K562 (cell line): ENCODE results near the gene CDKN2AIP. TPM values are rescaled to one million over a fixed set of nuclear protein-coding genes. Genes with fewer than 3 reads are reported as not detected.
A peak's percentile ranks its signal among the peaks of the same experiment; 100 is the strongest.

Experiments
- ASH1L ChIP-seq: fragments of 450-650 bp; IDR thresholded peaks from 2 replicates; pipeline ENCODE4 v1.6.1; 2018; ENCODE audit warnings: borderline replicate concordance, mild to moderate bottlenecking, low read depth; ENCODE audit not compliant: partially characterized antibody
- CHCHD3 ChIP-seq: fragments of 250-450 bp; sonication (Bioruptor Pico); IDR thresholded peaks from 2 replicates; pipeline ENCODE4 v2.1.2; 2022; ENCODE audit warnings: mild to moderate bottlenecking
- CLOCK ChIP-seq: fragments of 250-450 bp; sonication (Bioruptor Pico); IDR thresholded peaks from 2 replicates; pipeline ENCODE4 v1.4.0; 2020; ENCODE audit warnings: mild to moderate bottlenecking, moderate library complexity, borderline replicate concordance
- E4F1 ChIP-seq: fragments of 250-450 bp; sonication (Bioruptor Pico); IDR thresholded peaks from 2 replicates; pipeline ENCODE4 v1.5.0; 2021; ENCODE audit warnings: mild to moderate bottlenecking, borderline replicate concordance
- EGR1 ChIP-seq: fragments of 450-650 bp; conservative IDR thresholded peaks from 2 replicates; pipeline ENCODE4 v1.6.1; 2017; ENCODE audit warnings: mild to moderate bottlenecking
- FOXA3 ChIP-seq, 2 experiments: fragments of 450-650 bp in 1 of 2; sonication (generic) in 1 of 2; formaldehyde crosslinking; IDR thresholded peaks in 1 of 2; conservative IDR thresholded peaks in 1 of 2; 2 replicates each; pipeline versions ENCODE4 v1.4.0 to v1.8.0; 2020 to 2022; ENCODE audit warnings: mild to moderate bottlenecking in 2 of 2, missing genetic modification reagents in 1 of 2
- HMGN3 ChIP-seq: IDR thresholded peaks from 2 replicates; pipeline ENCODE4 v1.6.1; 2011; ENCODE audit warnings: borderline replicate concordance, low read depth, mild to moderate bottlenecking, mixed read lengths, low read length; ENCODE audit not compliant: insufficient read length; ENCODE audit errors: extremely low read depth
- HNRNPLL ChIP-seq: fragments of 200-400 bp; formaldehyde crosslinking; IDR thresholded peaks from 2 replicates; pipeline ENCODE4 v1.6.1; 2017; ENCODE audit warnings: low read length, low read depth, mild to moderate bottlenecking; ENCODE audit not compliant: poor library complexity, severe bottlenecking
- MAFG ChIP-seq: fragments of 450-650 bp; conservative IDR thresholded peaks from 2 replicates; pipeline ENCODE4 v1.6.1; 2016; ENCODE audit warnings: missing genetic modification characterization, missing compliant biosample characterization
- MLLT1 ChIP-seq, 2 experiments: fragments of 450-650 bp; IDR thresholded peaks; 2 replicates each; pipeline ENCODE4 v1.6.1; 2016
- MLX ChIP-seq, 2 experiments: fragments of 450-650 bp in 1 of 2; sonication (generic) in 1 of 2; formaldehyde crosslinking; conservative IDR thresholded peaks; 2 replicates each; pipeline versions ENCODE4 v1.4.0 to v1.8.1; 2020 to 2022; ENCODE audit warnings: mild to moderate bottlenecking in 1 of 2, missing genetic modification reagents in 1 of 2
- POLR2G ChIP-seq: fragments of 200-400 bp; formaldehyde crosslinking; IDR thresholded peaks from 2 replicates; pipeline ENCODE4 v1.6.1; 2017; ENCODE audit warnings: low read depth, mild to moderate bottlenecking, antibody characterized with exemption, low read length, moderate library complexity
- SRSF1 ChIP-seq: fragments of 200-400 bp; formaldehyde crosslinking; IDR thresholded peaks from 2 replicates; pipeline ENCODE4 v1.6.1; 2017; ENCODE audit warnings: mild to moderate bottlenecking, low read depth, low read length, moderate library complexity
- TCF7 ChIP-seq: sonication (generic); IDR thresholded peaks from 2 replicates; pipeline ENCODE4 v1.6.1; 2016; ENCODE audit warnings: antibody characterized with exemption, borderline replicate concordance
- TSC22D4 ChIP-seq: fragments of 450-650 bp; IDR thresholded peaks from 2 replicates; pipeline ENCODE4 v1.6.1; 2016; ENCODE audit warnings: missing genetic modification characterization, missing biosample characterization, control low read depth
- ZBTB8A ChIP-seq: fragments of 450-650 bp; IDR thresholded peaks from 2 replicates; pipeline ENCODE4 v1.6.1; 2018; ENCODE audit warnings: mild to moderate bottlenecking, moderate library complexity; ENCODE audit not compliant: partially characterized antibody
- ZKSCAN3 ChIP-seq: fragments of 250-450 bp; sonication (Bioruptor Pico); IDR thresholded peaks from 2 replicates; pipeline ENCODE4 v1.4.0; 2020
- ZNF239 ChIP-seq: fragments of 250-450 bp; sonication (Bioruptor Pico); IDR thresholded peaks from 2 replicates; pipeline ENCODE4 v1.4.0; 2020; ENCODE audit warnings: mild to moderate bottlenecking
- ZNF384 ChIP-seq: IDR thresholded peaks from 2 replicates; pipeline ENCODE4 v1.6.1; 2012; ENCODE audit warnings: low read depth, low read length, improper control_type of control experiment
- polyA plus RNA-seq, 8 experiments: library from polyadenylated mRNA; depleted of rRNA in 4 of 8; stranded (reverse) in 5 of 8; unstranded in 3 of 8; fragments of >200 nt; fragmentation: Nextera tagmentation in 2 of 8; fragmentation: Illumina TruSeq in 1 of 8; extraction: Ambion mirVana in 2 of 8; extraction: Trizol in 1 of 8; gene quantifications; 2 replicates each; pipeline versions ENCODE4 v1.2.1 to v1.2.3, GENCODE V29; 2011 to 2014; ENCODE audit warnings: inconsistent platforms in 1 of 8, missing spikeins in 1 of 8
- total RNA-seq, 7 experiments: library from RNA; depleted of rRNA in 6 of 7; stranded (reverse); fragments of >200 nt in 6 of 7; fragmentation: Illumina TruSeq in 2 of 7; extraction: Trizol in 2 of 7; gene quantifications; 2 replicates each; pipeline versions ENCODE4 v1.2.1 to v1.2.3, GENCODE V29; 2011 to 2021; ENCODE audit warnings: low replicate concordance in 1 of 7

Gene CDKN2AIP
- total and polyA plus RNA-seq, 9 of the 15 experiments (the other 6 are each of a cell fraction or from before 2014, with no cell fraction given): 5.9 to 22.0 (median 19.7) TPM

GRCh38 chr4:183398298-183399125 lies 45.9 kb upstream of the CDKN2AIP start (continued):
- TF ChIP-seq HMGN3 (peak; percentile 33), ZNF239 (no peak), FOXA3 (CRISPR knock-in tag; conservative IDR thresholded peaks at IDR 0.05 in 1 of 2, IDR thresholded peaks at IDR 0.05 in 1 of 2) (no peak), MAFG (tag) (no peak), E4F1 (CRISPR knock-in tag) (no peak), MLX (CRISPR knock-in tag; conservative IDR thresholded peaks at IDR 0.05) (no peak), CLOCK (CRISPR knock-in tag) (no peak), EGR1 (peak; percentile 96), MLLT1 (IDR thresholded peaks at IDR 0.05) (peak in 1 of 2 experiments; percentile 64; a peak in 1 of 4 replicates), CHCHD3 (CRISPR knock-in tag) (no peak), ZNF384 (peak; percentile 47; the same call in 1 of the 2 replicates), POLR2G (peak; percentile 89), TSC22D4 (no peak), TCF7 (no peak), SRSF1 (no peak), ASH1L (no peak), HNRNPLL (peak; percentile 25), ZKSCAN3 (CRISPR knock-in tag) (no peak), ZBTB8A (no peak)
